T-helper 2 cell treated with Interferon-gamma antibody and Interleukin-4, amounts not matched to agents 100 ng/mL and 5 ng/mL, for 36 hours (primary cell): Measurements from ENCODE around the gene PHF21A. TPM values are rescaled to one million over a fixed set of nuclear protein-coding genes. Genes with fewer than 3 reads are reported as not detected.

Experiments used
- intact Hi-C: fragments of 100-400 bp; cut with micrococcal nuclease; formaldehyde crosslinking; loops from one replicate; pipeline ENCODE4 v1.15.1; 2023
- total RNA-seq: library from RNA; stranded (reverse); gene quantifications from 2 replicates; pipeline ENCODE4 v1.2.3, GENCODE V29; 2022

Gene PHF21A
- total RNA-seq, 1 donor from 2014 or later, result 32.2 TPM

- intact Hi-C loops, result no loop called here
Observed at GRCh38 chr11:46090375-46090774, 30.9 kb downstream of the PHF21A start.

GRCh38 chr11:46079662-46080061, 41.6 kb downstream of the PHF21A start:
- intact Hi-C loops, result no loop called here

GRCh38 chr11:46075928-46076327, 45.3 kb downstream of the PHF21A start:
- intact Hi-C loops, result no loop called here

DNA sequence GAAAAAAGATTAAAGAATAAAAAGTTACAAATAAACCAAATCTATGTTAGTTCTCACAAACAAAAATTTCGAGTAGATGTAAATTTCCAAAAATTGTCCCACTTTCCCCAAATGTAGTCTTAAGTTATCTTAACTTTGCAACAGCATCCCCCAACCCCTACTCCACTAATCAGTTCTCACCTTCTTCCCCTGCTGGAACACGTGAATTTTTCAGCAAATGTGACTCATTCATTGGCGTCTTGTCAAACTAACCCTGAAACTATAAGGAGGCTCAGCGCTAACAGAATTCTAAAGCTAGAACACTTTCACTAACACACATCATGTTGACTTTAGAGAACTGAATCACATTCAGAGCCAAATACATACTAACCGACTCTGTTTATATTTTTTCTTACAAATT, 46.1 kb downstream of the PHF21A start:
- intact Hi-C loops, result no loop called here

GRCh38 chr11:46073632-46074031, 47.6 kb downstream of the PHF21A start:
- intact Hi-C loops, result no loop called here

DNA sequence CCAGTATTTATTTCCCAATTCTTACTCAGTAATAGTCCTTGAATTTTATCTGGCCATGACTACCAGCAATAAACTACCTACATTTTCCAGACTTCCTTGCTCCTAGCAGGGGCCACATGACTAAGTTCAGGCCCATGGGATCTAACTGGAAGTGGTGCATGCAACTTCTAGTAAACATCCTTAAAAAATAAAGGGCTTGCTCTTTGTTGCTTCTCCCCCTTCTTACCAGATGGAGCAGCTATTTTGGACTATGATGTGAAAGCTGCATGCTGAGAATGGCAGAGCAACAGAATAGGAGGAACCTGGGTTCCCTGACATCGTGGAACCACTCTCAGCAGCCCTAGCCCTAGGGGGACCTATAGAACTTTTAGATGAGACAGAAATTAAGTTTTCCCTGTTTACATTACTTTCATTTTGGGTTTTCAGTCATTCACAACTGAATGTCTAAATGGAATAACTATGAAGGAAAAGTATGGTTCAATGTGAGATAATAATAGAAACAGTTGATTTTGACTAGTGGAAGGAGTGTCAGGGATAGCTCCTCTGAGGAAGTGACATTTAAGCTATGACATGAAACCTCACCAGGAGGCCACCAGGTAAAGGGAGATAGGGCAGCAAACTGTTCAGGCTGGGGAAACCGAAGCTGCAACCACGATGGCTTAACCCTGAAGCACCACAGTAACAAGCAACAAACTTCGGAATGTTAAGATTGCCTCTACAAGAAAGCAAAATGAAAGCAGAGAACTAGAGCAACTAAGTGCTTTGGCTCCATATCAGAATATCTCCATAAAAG, 48.9 kb downstream of the PHF21A start:
- intact Hi-C loops, result no loop called here

DNA sequence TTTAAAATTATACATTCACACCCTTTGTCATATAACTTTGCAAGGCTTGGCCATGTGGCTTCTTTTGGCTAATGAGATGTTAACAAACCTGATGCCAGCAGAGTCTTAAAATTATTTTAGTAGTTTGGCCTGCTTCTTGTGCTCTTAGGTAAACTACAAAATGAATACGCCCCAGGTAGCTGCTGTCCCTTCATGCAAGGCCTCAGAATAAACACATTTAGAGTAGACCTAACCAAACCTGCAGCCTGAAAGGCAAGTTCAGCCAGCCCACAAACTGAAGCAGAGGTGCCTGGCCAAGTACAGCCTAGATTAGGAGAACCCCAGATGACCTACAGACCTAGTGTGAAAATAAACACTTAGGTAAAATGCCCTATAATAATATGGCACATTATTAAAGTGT, 50.2 kb downstream of the PHF21A start:
- intact Hi-C loops, result no loop called here

DNA sequence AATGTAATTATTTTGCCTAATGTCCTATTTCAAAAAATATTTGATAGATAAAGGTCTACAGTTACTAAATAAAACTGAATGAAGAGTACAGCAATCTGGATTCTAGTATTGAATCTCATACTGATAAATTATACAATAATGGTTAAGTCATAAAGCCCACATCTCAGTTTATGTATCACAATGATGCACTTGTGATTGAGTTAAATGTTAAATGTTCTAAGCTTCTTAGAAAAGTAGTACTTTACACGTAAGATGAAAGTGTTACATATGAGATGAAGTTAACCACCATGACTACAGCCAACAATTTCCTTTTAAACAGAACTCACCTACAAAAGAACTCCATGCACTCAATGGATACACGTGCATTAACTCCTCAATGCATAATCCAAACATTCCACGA, 51.7 kb downstream of the PHF21A start:
- intact Hi-C loops, result no loop called here

DNA sequence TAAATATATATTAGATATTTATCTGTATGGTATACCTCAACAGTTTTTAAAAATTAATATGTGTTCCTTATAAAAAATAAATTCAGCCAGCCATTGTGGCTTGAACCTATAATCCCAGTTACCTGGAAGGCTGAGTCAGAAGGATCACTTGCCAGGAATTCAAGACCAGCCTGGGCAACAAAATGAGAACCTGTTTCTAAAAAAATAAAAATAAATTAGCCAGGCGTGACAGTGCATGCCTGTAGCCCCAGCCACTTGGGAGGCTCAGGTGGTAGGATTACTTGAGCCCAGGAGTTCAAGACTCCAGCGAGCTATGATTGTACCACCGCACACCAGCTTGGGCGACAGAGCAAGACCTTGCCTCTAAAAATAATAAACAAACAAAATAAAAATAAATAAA, 54.9 kb downstream of the PHF21A start:
- intact Hi-C loops, result no loop called here

DNA sequence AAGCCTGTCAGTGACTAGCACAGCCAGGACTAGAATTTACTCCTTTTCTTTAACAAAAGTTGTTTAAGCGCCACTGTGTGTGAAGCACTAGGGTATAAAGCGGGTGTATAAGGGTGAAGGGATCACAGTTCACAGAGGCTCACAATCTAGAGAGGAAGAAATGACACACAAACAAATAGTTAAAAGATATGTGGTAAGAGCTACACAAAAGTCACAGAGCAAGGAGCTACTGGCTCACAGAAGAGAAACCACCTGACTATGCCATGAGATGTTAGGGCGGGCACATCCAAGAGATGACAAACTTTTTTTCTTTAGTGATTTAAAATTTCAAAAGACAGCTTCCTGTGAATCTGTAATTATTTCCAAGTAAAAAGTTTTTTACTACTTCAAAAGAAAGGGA, 55.6 kb downstream of the PHF21A start:
- intact Hi-C loops, result no loop called here

- intact Hi-C loops, result no loop called here
Observed at GRCh38 chr11:46064221-46064620, 57.0 kb downstream of the PHF21A start.

DNA sequence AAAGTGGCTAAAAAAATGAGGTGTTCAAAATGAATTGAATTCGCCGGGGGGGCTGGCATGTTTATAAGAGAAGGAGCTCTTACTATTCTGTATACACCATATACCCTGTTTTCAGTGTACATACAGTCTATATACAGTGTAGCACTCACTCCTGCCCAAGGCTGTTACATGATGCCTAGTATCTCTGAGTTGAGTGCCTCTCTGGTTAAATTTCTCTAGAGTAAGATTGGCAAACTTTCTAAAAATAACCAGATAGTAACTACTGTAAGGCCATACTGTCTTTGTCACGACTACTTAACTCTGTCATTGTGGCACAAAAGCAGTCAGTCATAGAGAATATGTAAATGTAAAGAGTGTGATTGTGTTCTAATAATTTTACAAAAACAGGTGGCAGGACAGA, 58.1 kb downstream of the PHF21A start:
- intact Hi-C loops, result no loop called here

DNA sequence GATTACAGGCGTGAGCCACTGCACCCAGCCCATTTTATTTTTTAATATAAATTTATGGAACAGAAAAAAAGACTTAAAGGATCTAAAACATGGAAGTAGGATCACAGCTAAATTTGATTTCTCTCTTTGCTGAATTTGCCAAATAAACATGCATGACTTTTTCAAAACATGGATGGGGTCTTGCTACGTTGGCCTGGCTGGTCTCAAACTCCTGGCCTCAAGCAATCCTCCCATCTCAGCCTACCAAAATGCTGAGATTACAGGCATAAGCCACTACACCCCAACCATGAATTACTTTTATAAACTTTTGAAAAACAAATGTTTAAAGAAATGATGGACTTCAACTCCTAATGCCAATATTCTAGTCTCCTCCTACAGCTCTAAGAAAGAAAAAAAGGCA, 61.2 kb downstream of the PHF21A start:
- intact Hi-C loops, result no loop called here

GRCh38 chr11:46057489-46057888, 63.8 kb downstream of the PHF21A start:
- intact Hi-C loops, result no loop called here

DNA sequence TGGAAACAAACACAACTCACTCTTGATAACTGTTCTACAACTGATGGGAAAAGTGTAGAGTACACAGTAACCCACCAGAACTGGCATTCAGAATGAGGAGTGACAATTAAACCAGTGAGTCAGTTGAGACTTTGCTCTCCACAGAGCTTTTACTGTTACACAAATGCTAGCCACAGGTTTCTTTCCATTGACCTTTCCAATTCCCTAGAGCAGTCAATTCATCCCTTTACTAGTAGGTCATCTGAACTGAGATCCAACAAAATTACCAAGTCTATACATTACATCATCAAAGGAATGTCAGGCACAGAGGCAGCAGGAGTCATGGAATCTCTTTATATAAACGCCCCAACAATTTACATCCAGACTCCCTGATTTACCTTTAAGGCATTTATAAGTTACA, 65.9 kb downstream of the PHF21A start:
- intact Hi-C loops, result no loop called here

- intact Hi-C loops, result no loop called here
Observed at GRCh38 chr11:46051102-46051501, 70.2 kb downstream of the PHF21A start.

DNA sequence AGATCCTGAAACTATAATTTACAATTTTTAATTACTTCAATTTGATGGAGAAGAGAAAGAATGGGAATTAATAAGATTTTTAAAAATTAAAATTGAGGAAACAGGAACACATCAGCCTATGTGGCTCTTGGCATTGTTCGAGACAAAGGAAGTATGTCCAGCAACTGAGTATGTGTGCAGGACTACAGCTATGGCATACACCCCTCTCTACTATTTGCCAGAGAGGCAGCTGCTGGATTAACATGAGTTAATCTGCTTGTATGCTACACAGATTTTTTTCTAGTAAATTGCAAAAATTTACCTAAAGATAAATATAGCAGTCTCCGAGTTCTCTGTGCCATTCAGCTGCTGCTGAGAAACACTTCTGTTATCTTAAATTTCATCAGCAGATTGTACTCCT, 70.6 kb downstream of the PHF21A start:
- intact Hi-C loops, result no loop called here

GRCh38 chr11:46050003-46050461, 71.2 kb downstream of the PHF21A start:
- intact Hi-C loops, result no loop called here

DNA sequence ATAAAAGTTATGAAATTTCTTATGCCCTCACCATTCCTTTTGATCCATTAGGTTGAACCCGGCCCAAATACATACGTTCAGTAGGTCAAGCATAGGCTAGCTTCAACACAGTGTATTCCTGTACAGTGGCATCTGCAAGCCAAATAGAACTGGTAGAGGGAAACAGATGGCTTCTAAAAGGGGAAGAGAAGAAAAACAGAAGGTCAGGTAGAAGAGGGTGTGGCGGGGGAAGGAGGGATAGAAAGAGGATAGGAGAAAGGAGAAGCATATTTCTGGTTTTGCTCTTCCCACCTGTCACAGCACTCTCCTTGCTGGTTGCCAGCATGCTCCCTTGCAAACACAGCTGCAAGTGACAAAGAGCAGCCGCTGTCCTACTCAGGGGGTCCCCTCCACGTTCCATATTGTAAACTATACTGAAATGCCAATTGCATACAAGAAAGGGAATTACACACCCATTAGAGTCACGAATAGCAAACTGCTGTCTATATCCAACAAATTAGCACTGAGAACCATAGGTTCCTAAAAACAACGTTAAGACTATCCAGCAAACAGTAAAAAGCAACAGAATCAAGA, 71.8 kb downstream of the PHF21A start:
- intact Hi-C loops, result no loop called here

GRCh38 chr11:46048198-46048597, 73.1 kb downstream of the PHF21A start:
- intact Hi-C loops, result no loop called here

- intact Hi-C loops, result no loop called here
Observed at GRCh38 chr11:46047520-46047919, 73.7 kb downstream of the PHF21A start.

- intact Hi-C loops, result no loop called here
Observed at GRCh38 chr11:46045811-46046210, 75.4 kb downstream of the PHF21A start.

DNA sequence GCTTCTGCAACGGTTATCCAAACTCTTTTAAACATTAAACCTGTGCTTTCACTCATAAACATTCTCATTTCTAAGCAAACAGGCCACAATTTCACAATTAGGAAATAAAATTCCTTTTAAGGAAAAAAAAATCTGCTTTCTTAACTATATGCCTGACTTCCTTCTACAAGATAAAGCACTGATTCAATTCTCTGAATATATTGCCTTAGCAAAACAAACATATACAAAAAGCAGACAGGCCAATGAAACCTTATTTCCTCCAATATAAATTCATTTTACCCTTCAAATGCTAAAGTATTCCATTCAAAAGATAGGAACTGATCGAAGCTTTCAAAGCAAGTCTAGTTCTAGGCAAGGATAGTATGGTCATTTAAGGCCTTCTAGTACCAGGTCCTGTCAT, 76.7 kb downstream of the PHF21A start:
- intact Hi-C loops, result no loop called here
